T47D (cell line): ENCODE measurements around the gene TSPEAR.

Experiments
- DNase-seq, 2 experiments: peaks; one replicate each; pipeline versions ENCODE4 v3.0.0 to v3.0.0-alpha.2; 2011 to 2012; ENCODE audit warnings: low read depth in 1 of 2, low spot score in 1 of 2
- JUND ChIP-seq: IDR thresholded peaks from 2 replicates; pipeline ENCODE4 v1.6.1; 2012; ENCODE audit warnings: low read depth
- in situ Hi-C: cut with HindIII; loops from 2 replicates; pipeline ENCODE4 v1.10.0; 2016; ENCODE audit warnings: low sequenced_read_pairs, low pct_unique_long_range_greater_than_20kb

TSPEAR gene

DNA sequence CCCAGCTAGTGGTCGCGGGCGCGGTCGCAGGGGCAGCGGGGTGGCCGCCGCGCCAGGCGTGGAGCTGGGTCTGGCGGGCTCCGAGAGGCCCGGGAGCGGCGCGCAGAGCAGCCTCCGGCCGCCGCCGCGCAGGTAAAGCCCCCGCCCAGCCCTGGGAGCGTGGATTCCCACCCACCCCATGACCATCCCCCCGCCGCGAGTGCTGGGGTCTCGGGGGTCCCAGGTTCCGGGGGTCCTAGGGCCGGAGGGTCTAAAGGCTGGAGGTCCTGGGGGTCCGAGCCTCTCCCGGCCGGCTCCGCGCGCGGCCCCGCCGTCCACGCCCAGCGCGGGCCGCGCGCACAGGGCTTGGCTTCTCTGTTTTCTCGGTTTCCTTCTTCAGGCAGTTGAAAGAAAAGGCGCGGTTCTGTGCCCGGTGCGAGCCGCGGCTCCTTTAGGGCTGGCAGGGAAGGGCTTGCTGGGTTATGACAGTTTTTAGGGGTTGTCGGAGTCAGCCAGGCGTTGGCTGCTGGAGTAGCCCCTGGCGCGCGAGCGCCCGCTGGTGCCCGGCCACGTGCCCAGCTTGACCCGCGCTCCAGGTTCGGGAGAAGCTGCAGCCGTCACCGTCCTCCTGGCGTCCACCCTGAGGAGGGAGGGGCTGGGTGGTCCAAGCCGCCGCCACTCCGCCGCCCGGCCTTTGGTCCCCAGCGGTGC lies 255.7 kb downstream of the TSPEAR start:
- in situ Hi-C loops: no loop called here
- DNase-seq: peak; percentile 65 to 84
- TF ChIP-seq JUND: no peak

DNA sequence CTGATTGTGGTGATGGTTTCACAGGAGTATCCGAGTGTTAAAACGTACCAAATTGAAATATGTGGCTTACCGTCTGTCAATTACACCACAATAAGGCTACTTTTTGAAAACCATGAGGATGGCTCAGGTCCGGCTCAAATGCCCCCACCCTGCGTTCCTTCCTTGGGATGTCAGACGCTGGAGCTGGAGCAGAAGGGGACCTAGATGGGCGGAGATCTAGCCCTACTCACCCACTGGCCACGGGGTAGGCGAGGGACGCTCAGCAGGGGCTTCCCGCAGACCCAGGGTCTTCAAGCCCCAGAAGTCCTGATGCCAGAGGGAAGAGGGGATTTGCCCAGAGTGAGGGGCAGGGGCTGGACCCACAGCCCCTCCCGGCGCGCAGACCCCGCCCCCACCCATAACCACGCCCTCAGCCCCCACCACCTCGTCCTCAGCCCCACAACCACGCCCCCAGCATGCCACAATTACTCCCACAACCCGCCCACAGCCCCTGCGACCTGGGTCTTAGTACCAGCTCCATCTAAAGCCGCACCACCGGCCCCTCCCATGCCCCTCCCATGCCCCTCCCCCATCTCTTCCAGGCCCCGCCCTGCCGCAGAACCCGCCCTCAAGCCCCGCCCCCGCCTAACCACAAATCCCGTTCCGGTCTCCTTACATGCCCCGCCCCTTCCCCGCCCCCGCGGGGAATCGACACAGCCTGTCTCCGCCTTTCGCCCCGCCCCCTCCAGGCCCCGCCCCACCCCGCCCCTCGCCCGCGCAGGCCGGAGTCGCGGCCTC lies 256.4 kb downstream of the TSPEAR start, which contains the start of gene LRRC3:
LRRC3 (plus strand) TSS at position 764 of the 777 bp plus-strand sequence. CDS start 1,135 bp downstream, outside the sequence.
- no peak for TF ChIP-seq JUND
- peak; percentile 95 to 97 for DNase-seq
- in situ Hi-C loops: no loop called here

DNA sequence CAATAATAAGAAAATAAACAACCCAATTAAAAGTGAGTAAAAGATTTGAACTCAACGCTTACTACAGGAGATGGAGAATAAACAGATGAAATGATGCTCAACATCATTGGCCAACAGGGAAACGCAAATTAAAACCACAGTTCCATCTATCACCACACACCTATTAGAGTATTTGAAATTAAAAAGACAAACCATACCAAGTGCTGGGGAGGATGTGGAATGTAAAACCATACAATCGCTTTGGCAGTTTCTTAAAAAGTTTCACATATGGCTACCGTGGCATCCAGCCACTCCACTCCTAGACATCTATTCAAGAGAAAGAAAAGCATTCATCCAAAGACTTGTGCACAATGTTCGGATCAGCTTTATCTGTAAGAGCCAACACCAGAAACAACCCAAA lies 257.3 kb downstream of the TSPEAR start:
- in situ Hi-C loops: no loop called here
- TF ChIP-seq JUND: no peak
- no peak for DNase-seq

DNA sequence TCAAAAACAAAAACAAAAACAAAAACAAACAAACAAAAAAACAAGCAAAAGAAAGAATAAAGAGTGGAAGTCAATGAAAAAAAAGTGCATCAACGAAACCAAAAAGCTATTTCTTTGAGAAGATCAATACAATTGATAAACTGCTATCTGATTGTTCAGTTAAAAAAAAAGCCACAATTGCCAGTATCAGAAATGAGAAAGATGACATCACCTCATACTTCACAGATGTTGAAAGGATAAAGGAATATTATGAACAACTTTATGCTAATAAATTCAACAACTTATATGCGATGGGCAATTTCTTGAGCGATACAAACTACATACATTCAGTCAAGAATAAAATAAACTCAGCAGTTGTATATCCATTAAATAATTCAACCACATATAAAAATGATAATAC lies 258.3 kb downstream of the TSPEAR start:
- TF ChIP-seq JUND: no peak
- in situ Hi-C loops: no loop called here
- DNase-seq: no peak

DNA sequence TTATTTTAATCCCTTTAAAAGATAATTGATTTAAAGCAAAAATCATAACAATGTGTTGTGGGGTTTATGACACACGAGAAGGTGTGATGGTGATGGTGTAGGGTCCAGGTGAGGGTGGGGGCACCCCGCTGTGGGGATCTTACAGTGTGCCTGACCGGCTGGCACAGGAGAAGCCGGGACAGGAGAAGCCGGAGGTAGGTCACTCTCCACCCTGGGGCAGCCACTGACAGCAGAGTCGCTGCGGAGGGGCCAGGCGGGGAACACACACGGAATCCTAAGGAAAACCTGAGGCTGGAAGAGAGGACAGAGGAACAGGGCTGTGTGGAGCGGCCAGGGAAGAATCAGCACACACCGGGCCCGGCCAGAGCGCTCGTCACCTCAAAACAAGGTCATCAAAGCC lies 260.4 kb downstream of the TSPEAR start:
- in situ Hi-C loops: no loop called here
- DNase-seq: no peak
- TF ChIP-seq JUND: no peak

DNA sequence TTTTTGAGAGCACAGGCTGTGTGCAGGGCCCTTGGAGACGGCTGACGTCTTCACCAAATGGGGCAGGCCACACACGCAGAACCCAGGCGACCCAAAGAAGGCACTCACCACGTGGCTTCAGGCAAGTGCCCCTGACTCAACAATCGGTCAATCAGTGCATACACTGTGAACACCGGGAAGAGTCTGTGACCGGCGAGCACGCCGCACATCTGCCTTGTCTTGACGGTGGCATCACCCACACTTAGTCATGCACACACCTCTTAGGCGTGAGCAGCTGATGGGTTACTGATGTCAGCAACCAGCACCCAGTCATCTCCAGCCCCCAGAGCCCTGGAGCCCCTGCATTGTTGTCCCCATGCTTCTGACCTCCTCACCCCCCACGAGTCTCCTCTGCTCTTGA lies 261.0 kb downstream of the TSPEAR start:
- in situ Hi-C loops: no loop called here
- no peak for TF ChIP-seq JUND
- no peak for DNase-seq

DNA sequence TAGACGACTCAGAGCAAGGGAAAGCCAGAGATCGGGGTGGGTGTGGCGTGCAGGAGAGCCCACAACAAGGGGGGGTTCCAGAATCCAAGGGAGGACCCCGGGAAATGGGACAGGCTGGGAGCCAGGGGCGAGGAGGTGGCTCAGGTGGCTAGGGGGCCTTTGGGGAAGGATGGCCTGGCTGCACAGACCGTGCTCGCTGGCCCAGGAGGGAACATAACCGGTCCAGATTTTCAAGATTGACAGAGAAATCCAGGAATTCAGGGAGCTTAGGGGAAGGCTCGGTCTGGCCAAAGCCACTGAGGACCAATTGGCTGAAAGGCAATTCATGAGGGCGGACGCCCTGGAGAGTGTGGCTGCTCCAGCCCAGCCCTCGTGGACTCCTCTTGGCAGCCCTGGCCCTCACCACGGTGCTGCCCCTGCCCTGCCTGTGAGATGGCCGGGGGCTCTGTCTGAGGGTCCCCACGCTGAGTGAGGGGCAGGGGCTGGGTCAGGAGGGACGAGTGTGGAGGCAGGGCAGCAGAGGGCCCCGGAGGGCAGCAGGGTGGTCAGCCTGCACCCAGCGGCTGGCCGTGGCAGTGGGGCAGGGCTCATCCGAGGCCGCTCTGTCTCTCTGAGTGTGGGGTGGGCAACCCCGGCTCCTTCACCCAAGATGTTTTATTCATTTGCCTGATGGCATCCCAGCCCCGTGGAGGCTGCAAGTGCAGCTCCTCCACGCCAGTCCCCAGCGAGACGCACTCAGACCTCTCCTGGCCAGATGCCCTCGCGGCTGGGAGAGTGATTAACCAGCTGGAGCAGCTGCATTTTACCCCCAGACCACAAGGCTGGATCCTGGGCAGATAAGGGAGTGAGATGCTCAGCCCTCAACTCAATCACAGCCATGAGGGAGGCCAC lies 261.7 kb downstream of the TSPEAR start:
- DNase-seq: peak; percentile 29 to 42
- in situ Hi-C loops: no loop called here
- no peak for TF ChIP-seq JUND

DNA sequence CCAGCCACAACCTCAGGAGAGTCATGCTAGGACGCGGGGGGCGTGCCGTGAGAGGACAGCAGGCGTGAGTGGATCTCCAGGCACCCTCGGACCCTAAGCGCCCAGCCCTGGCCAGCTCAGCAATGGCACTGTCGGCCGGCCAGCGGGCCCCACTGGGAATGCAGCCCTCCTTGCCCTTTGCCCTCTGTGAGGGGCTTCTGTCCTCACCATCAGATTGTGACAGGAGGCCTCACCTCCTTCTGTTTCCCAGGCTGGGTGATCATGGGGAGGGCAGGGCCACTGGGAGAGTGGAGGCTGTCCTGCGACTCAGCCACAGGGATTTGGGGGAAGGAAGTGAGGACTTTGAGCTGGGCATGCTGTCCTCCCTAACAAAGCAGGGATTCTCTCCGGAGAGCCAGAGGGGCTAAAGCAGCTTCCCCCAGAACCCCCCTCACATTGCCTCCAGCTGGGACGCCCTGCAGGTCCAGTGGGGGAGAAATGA lies 262.7 kb downstream of the TSPEAR start:
- in situ Hi-C loops: no loop called here
- no peak for TF ChIP-seq JUND
- no peak for DNase-seq
